Mesendoderm (in vitro differentiated cells): ENCODE measurements around the gene CCDC121.
"Not testable (repeated sequence)": the region's sequence is repeated elsewhere in the genome, so short reads cannot be mapped to it uniquely, and the experiment has no call there.

Source experiments
- DNase-seq: peaks from one replicate; pipeline ENCODE4 v3.0.0; 2013
- H2AK5ac ChIP-seq: 2 replicates; pipeline ENCODE4 v1.6.1; 2013; ENCODE audit warnings: low read length, inconsistent platforms
- H2BK120ac ChIP-seq: 2 replicates; pipeline ENCODE4 v1.6.1; 2013; ENCODE audit warnings: low read depth, mild to moderate bottlenecking, low read length, moderate library complexity, mixed read lengths
- H2BK15ac ChIP-seq: replicated peaks from 2 replicates; pipeline ENCODE4 v1.6.1; 2013; ENCODE audit warnings: low read depth, mild to moderate bottlenecking, moderate library complexity
- H2BK5ac ChIP-seq: 2 replicates; pipeline ENCODE4 v1.6.1; 2013; ENCODE audit warnings: low read length, inconsistent platforms
- H3K18ac ChIP-seq: 2 replicates; pipeline ENCODE4 v1.6.1; 2013; ENCODE audit warnings: mild to moderate bottlenecking, low read length, mixed read lengths
- H3K23ac ChIP-seq: one replicate; pipeline ENCODE4 v1.6.1; 2013; ENCODE audit warnings: low read length
- H3K27ac ChIP-seq: 2 replicates; pipeline ENCODE4 v1.5.1; 2013; ENCODE audit warnings: low read depth, mild to moderate bottlenecking, inconsistent platforms, low read length, moderate library complexity
- H3K27me3 ChIP-seq: 2 replicates; pipeline ENCODE4 v1.6.1; 2013; ENCODE audit warnings: low read length, control low read depth, mild to moderate bottlenecking, inconsistent platforms; ENCODE audit not compliant: insufficient read depth, poor library complexity
- H3K36me3 ChIP-seq: 2 replicates; pipeline ENCODE4 v1.6.1; 2013; ENCODE audit warnings: low read length, inconsistent platforms; ENCODE audit not compliant: control insufficient read depth, insufficient read depth
- H3K4ac ChIP-seq: one replicate; pipeline ENCODE4 v1.6.1; 2013; ENCODE audit warnings: low read depth, mild to moderate bottlenecking, low read length, moderate library complexity
- H3K4me1 ChIP-seq: 2 replicates; pipeline ENCODE4 v1.6.1; 2013; ENCODE audit warnings: low read depth, low read length, inconsistent platforms; ENCODE audit not compliant: control insufficient read depth
- H3K4me2 ChIP-seq: 2 replicates; pipeline ENCODE4 v1.6.1; 2013; ENCODE audit warnings: low read length
- H3K4me3 ChIP-seq: 2 replicates; pipeline ENCODE4 v1.5.1; 2013; ENCODE audit warnings: mild to moderate bottlenecking, low read length
- H3K56ac ChIP-seq: one replicate; pipeline ENCODE4 v1.6.1; 2013; ENCODE audit warnings: low read length
- H3K79me1 ChIP-seq: 2 replicates; pipeline ENCODE4 v1.6.1; 2013; ENCODE audit warnings: low read length, inconsistent platforms
- H3K79me2 ChIP-seq: 2 replicates; pipeline ENCODE4 v1.6.1; 2013; ENCODE audit warnings: mild to moderate bottlenecking, low read length; ENCODE audit not compliant: control insufficient read depth, insufficient read depth
- H3K9ac ChIP-seq: 2 replicates; pipeline ENCODE4 v1.6.1; 2013; ENCODE audit warnings: low read length, inconsistent platforms
- H4K5ac ChIP-seq: one replicate; pipeline ENCODE4 v1.6.1; 2013; ENCODE audit warnings: low read length
- H4K8ac ChIP-seq: one replicate; pipeline ENCODE4 v1.6.1; 2013; ENCODE audit warnings: low read depth, mild to moderate bottlenecking, control low read depth, low read length, moderate library complexity
- WGBS: extraction: QIAGEN DNeasy Blood & Tissue Kit; methylation state at CpG from one replicate; pipeline ENCODE4 v1.1.7; 2013; ENCODE audit warnings: low lambda C conversion rate, missing lambda C conversion rate; ENCODE audit not compliant: insufficient coverage; ENCODE audit errors: extremely low coverage; 5-methylcytosine and 5-hydroxymethylcytosine counted together

Gene CCDC121

GRCh38 chr2:27640722-27641245 is 12.0 kb upstream of the CCDC121 start:
- Histone ChIP-seq H3K4me3 (no peak overlapping the region), H4K8ac (no peak overlapping the region), H3K79me2 (no peaks in the 10 kb centered on the region), H3K4ac (no peak overlapping the region), H2AK5ac (no peak overlapping the region), H3K23ac (no peak overlapping the region), H3K4me1 (no peaks in the 10 kb centered on the region), H3K9ac (no peak overlapping the region), H3K36me3 (no peaks in the 10 kb centered on the region), H3K56ac (no peak overlapping the region), H2BK120ac (no peak overlapping the region), H3K79me1 (no peaks in the 10 kb centered on the region), H2BK15ac (no peak overlapping the region), H3K27ac (no peak overlapping the region), H3K18ac (no peak overlapping the region), H2BK5ac (no peak overlapping the region), H3K27me3 (no peaks in the 10 kb centered on the region), H4K5ac (no peak overlapping the region), H3K4me2 (no peak overlapping the region)
- no CpG with 5 or more reads among the region's 2 CpGs for WGBS
- DNase-seq: no peak

DNA sequence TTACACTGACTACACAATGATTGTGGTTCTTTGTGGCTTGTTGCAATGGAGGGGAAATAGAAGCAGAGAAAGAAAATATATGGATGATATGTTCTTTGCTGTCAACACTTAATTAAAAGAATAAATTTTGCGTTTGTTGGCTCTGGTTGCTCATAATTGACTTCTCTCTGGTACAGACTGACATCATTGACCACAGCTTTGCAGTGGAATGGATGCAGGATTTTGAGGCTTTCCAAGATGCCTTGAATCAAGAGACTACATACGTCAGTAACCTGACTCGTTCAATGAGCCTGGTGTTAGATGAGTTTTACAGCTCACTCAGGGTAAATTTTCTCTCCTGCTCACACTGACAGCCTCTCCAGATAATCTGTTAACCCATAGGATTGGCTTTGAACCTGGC is 9.9 kb upstream of the CCDC121 start:
- Histone ChIP-seq H3K4me3 (no peak overlapping the region), H3K79me2 (no peaks in the 10 kb centered on the region), H2AK5ac (no peak overlapping the region), H3K4ac (no peak overlapping the region), H3K18ac (no peak overlapping the region), H3K27ac (no peak overlapping the region), H2BK120ac (no peak overlapping the region), H3K4me1 (no peaks in the 10 kb centered on the region), H3K23ac (no peak overlapping the region), H3K79me1 (no peaks in the 10 kb centered on the region), H3K9ac (no peak overlapping the region), H4K5ac (no peak overlapping the region), H3K27me3 (no peaks in the 10 kb centered on the region), H2BK5ac (no peak overlapping the region), H4K8ac (no peak overlapping the region), H3K36me3 (no peaks in the 10 kb centered on the region), H2BK15ac (no peak overlapping the region), H3K4me2 (no peak overlapping the region), H3K56ac (no peak overlapping the region)
- no CpG with 5 or more reads among the region's 3 CpGs for WGBS
- DNase-seq: no peak

DNA sequence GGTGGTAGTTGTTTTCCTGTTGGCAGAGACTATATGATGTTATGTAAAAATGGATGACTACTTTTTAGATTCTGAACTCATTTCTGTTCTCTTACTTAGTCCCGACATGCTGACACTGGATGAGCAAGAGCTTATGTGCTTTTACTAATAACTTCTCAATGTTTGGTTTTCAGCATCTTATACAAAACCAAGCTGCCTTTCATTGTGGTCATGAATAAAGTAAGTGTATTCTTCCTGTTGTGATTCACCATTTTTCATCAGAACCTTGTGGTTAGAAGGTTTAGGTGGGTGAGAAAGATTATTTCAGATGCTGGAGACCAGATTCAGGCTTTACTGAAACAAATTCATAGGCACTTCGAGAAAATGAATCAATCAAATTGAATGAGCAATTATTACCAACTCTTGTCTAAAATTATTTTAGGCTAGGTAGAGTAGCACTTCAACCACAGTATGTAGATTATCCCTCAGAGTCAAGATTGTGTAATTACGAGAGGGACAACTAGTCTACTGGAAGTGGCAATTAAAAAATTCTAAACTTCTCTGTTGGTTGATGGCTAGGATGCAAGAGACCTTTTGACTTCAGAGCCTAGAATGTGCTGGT is 9.3 kb upstream of the CCDC121 start:
- H3K4me2 ChIP-seq: no peak overlapping the region
- no peak overlapping the region for H3K9ac ChIP-seq
- no peak for DNase-seq
- H3K27ac ChIP-seq: no peak overlapping the region
- no peaks in the 10 kb centered on the region for H3K27me3 ChIP-seq
- no peak overlapping the region for H3K4ac ChIP-seq
- no peak overlapping the region for H4K5ac ChIP-seq
- no CpG with 5 or more reads among the region's 3 CpGs for WGBS
- H2BK15ac ChIP-seq: no peak overlapping the region
- H3K23ac ChIP-seq: no peak overlapping the region
- H3K56ac ChIP-seq: no peak overlapping the region
- H3K4me1 ChIP-seq: no peaks in the 10 kb centered on the region
- no peaks in the 10 kb centered on the region for H3K79me2 ChIP-seq
- no peak overlapping the region for H3K4me3 ChIP-seq
- H2BK5ac ChIP-seq: no peak overlapping the region
- H4K8ac ChIP-seq: no peak overlapping the region
- H3K79me1 ChIP-seq: no peaks in the 10 kb centered on the region
- H2AK5ac ChIP-seq: no peak overlapping the region
- no peaks in the 10 kb centered on the region for H3K36me3 ChIP-seq
- no peak overlapping the region for H3K18ac ChIP-seq
- no peak overlapping the region for H2BK120ac ChIP-seq

GRCh38 chr2:27636766-27637165 is 8.0 kb upstream of the CCDC121 start:
- WGBS: no CpG with 5 or more reads among the region's 5 CpGs
- Histone ChIP-seq H3K9ac (no peak overlapping the region), H3K79me2 (no peaks in the 10 kb centered on the region), H2BK120ac (no peak overlapping the region), H3K23ac (no peak overlapping the region), H3K4ac (no peak overlapping the region), H3K4me3 (no peak overlapping the region), H2BK15ac (no peak overlapping the region), H4K8ac (no peak overlapping the region), H3K27ac (no peak overlapping the region), H2AK5ac (no peak overlapping the region), H3K4me1 (no peaks in the 10 kb centered on the region), H3K4me2 (no peak overlapping the region), H2BK5ac (no peak overlapping the region), H4K5ac (no peak overlapping the region), H3K36me3 (no peaks in the 10 kb centered on the region), H3K56ac (no peak overlapping the region), H3K18ac (no peak overlapping the region), H3K79me1 (no peaks in the 10 kb centered on the region), H3K27me3 (no peaks in the 10 kb centered on the region)
- DNase-seq: no peak

GRCh38 chr2:27634291-27634690 is 5.5 kb upstream of the CCDC121 start:
- Histone ChIP-seq H3K4me1 (peaks cover 3% of the 10 kb centered on the region), H3K79me1 (peaks cover 4% of the 10 kb centered on the region), H3K4me2 (no peak overlapping the region), H2BK120ac (no peak overlapping the region), H2AK5ac (no peak overlapping the region), H3K79me2 (peaks cover 4% of the 10 kb centered on the region), H3K18ac (no peak overlapping the region), H3K27me3 (no peaks in the 10 kb centered on the region), H4K5ac (no peak overlapping the region), H3K36me3 (no peaks in the 10 kb centered on the region), H3K27ac (no peak overlapping the region), H3K4me3 (no peak overlapping the region), H3K23ac (no peak overlapping the region), H3K4ac (no peak overlapping the region), H4K8ac (no peak overlapping the region), H2BK15ac (no peak overlapping the region), H3K9ac (no peak overlapping the region), H3K56ac (no peak overlapping the region), H2BK5ac (no peak overlapping the region)
- no peak for DNase-seq
- no CpG with 5 or more reads among the region's 2 CpGs for WGBS

DNA sequence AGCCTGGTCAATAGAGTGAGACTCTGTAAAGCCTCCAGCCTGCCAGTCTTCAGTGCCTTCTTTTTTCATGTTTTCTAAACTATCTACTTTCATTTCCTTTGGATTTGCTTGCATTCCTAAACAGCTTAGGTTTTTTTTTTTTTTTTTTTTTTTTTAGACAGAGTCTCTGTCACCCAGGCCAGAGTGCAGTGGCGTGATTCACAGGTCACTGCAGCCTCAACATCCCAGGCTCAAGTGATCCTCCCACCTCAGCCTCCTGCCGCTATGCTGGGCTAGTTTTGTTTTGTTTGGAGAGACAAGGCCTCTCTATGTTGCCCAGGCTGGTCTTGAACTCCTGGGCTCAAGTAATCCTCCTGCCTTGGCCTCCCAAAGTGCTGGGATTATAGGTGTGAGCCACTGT is 1.4 kb upstream of the CCDC121 start:
- H3K79me2 ChIP-seq, H3K36me3 ChIP-seq, H2BK120ac ChIP-seq, H3K4me3 ChIP-seq, H3K56ac ChIP-seq, H4K8ac ChIP-seq, H3K18ac ChIP-seq, H3K79me1 ChIP-seq, H2BK15ac ChIP-seq, H3K4me2 ChIP-seq, H3K27me3 ChIP-seq, H3K27ac ChIP-seq, H3K23ac ChIP-seq, H3K4me1 ChIP-seq, H2BK5ac ChIP-seq, H3K4ac ChIP-seq, DNase-seq, H3K9ac ChIP-seq, H2AK5ac ChIP-seq, H4K5ac ChIP-seq: not testable (repeated sequence)
- WGBS: no CpG with 5 or more reads among the region's 2 CpGs
